ENCODE results near the gene SPINK5.

GRCh38 chr5:148014276-148014675 lies 49.5 kb upstream of the SPINK5 start:
- TF ChIP-seq CTCF (IDR thresholded peaks at IDR 0.05) (no peak), POLR2A (IDR thresholded peaks at IDR 0.05) (no peak)
